ENCODE measurements around the gene GALNT2. TPM values are rescaled to one million over a fixed set of nuclear protein-coding genes. Genes with fewer than 3 reads are reported as not detected.

GALNT2 gene
- total and polyA plus RNA-seq, 10 of the 15 experiments (the other 5 are each of a cell fraction or from before 2014, with no cell fraction given) = 0.52 to 27.7 (median 16.3) TPM

- in situ Hi-C loops (cut with MboI) = no loop called here
- Histone ChIP-seq H3K4me2 (ENCODE audit: control insufficient read depth, insufficient read depth) (no peak overlapping the region), H3K36me3 (ENCODE audit: control insufficient read depth in 2 of 2, insufficient read depth in 2 of 2, low read length in 1 of 2) (no peaks in the 10 kb centered on the region), H3K4me1 (ENCODE audit: control insufficient read depth, insufficient read depth, low read length) (no peaks in the 10 kb centered on the region), H3K9ac (ENCODE audit: control insufficient read depth, insufficient read depth, low read length) (no peak overlapping the region), H4K20me1 (ENCODE audit: control insufficient read depth, insufficient read depth) (no peaks in the 10 kb centered on the region), H3K79me2 (ENCODE audit: control insufficient read depth, insufficient read depth, low read length) (no peaks in the 10 kb centered on the region), H3K27me3 (replicated peaks in 1 of 2; ENCODE audit: control insufficient read depth in 2 of 2, insufficient read depth in 2 of 2, low read length in 1 of 2) (peaks cover 0 to 1% of the 10 kb centered on the region in 2 experiments; a peak in 2 of 4 replicates), H3K9me3 (replicated peaks; ENCODE audit: control insufficient read depth, insufficient read depth, low read length) (no peaks in the 10 kb centered on the region), H2AFZ (ENCODE audit: control insufficient read depth, low read depth, low read length) (no peak overlapping the region), H3K4me3 (no peak overlapping the region), H3K27ac (ENCODE audit: control insufficient read depth, insufficient read depth) (no peak overlapping the region)
- no TSS peak for BruUV-seq (replicated peaks)
- WGBS (ENCODE audit: insufficient coverage, insufficient replicate concordance, low lambda C conversion rate, missing lambda C conversion rate) = 49% methylated on average over 8 of the region's 8 CpGs
- ATAC-seq = no peak
- SMC1A ChIA-PET (ENCODE audit: uncharacterized antibody, unreplicated experiment) = no interaction called here
- CTCF ChIA-PET = no interaction called here
- RAD21 ChIA-PET (ENCODE audit: unreplicated experiment) = no interaction called here
- POLR2A ChIA-PET = no interaction called here
- FAIRE-seq = no peak
- intact Hi-C loops (cut with micrococcal nuclease; ENCODE audit: unreplicated experiment) = no loop called here
- DNase-seq (ENCODE audit: low read depth, low spot score) = no peak
- TF ChIP-seq SREBF2 (IDR thresholded peaks at IDR 0.05; ENCODE audit: low read length) (no peak), PRDM15 (CRISPR knock-in tag; IDR thresholded peaks at IDR 0.05) (no peak), SMC3 (IDR thresholded peaks at IDR 0.05; ENCODE audit: borderline replicate concordance, low read length) (no peak), CTCF (IDR thresholded peaks at IDR 0.05 in 2 of 3, conservative IDR thresholded peaks at IDR 0.05 in 1 of 3; ENCODE audit: control insufficient read depth in 2 of 3, extremely low read depth in 1 of 3, insufficient read depth in 1 of 3, low read depth in 3 of 3, low read length in 3 of 3) (no peak), SUPT20H (IDR thresholded peaks at IDR 0.05; ENCODE audit: borderline replicate concordance, control insufficient read depth, low read depth, low read length) (no peak), BCL3 (IDR thresholded peaks at IDR 0.05; ENCODE audit: borderline replicate concordance, insufficient read depth, low read depth, low read length, poor library complexity, severe bottlenecking) (no peak), SREBF1 (IDR thresholded peaks at IDR 0.05; ENCODE audit: low read length) (no peak), NFYB (IDR thresholded peaks at IDR 0.05; ENCODE audit: insufficient read depth, low read depth, low read length) (no peak), POU2F2 (IDR thresholded peaks at IDR 0.05; ENCODE audit: borderline replicate concordance, low read depth, low read length) (no peak), MYB (IDR thresholded peaks at IDR 0.05; ENCODE audit: borderline replicate concordance, low read depth, low read length) (no peak), ESRRA (IDR thresholded peaks at IDR 0.05; ENCODE audit: low read length) (no peak), ELK1 (IDR thresholded peaks at IDR 0.05; ENCODE audit: low read depth, low read length) (no peak), PAX8 (IDR thresholded peaks at IDR 0.05) (no peak)
These were observed 12.8 kb upstream of the GALNT2 start for GRCh38 chr1:230054092-230054749.
